GM23338 (cell line): Measurements from ENCODE around the gene ADAMTS18. TPM values are rescaled to one million over a fixed set of nuclear protein-coding genes. Genes with fewer than 3 reads are reported as not detected.

Source experiments
- ATAC-seq: fragments of 200-7000 bp; cut with Tn5 transposase; 3 replicates; pipeline ENCODE4 v1.9.1; 2020
- DNase-seq: peaks from one replicate; pipeline ENCODE4 v3.0.0-alpha.2; 2015; ENCODE audit warnings: low spot score
- H2AFZ ChIP-seq: fragments of 200-600 bp; sonication (generic); 2 replicates; pipeline ENCODE4 v1.8.0; 2016; ENCODE audit warnings: antibody characterized with exemption, mild to moderate bottlenecking, moderate library complexity
- H3F3A ChIP-seq: fragments of 200-600 bp; sonication (generic); replicated peaks from 2 replicates; pipeline ENCODE4 v1.8.0; 2017; ENCODE audit warnings: antibody characterized with exemption, mixed run types, low read depth
- H3K27ac ChIP-seq: fragments of 200-600 bp; sonication (generic); 2 replicates; pipeline ENCODE4 v1.6.1; 2016; ENCODE audit warnings: low read depth
- H3K27me3 ChIP-seq: fragments of 200-600 bp; sonication (generic); 2 replicates; pipeline ENCODE4 v1.8.0; 2016; ENCODE audit warnings: mild to moderate bottlenecking, mixed run types, moderate library complexity; ENCODE audit not compliant: insufficient read depth
- H3K36me3 ChIP-seq: fragments of 200-600 bp; sonication (generic); 2 replicates; pipeline ENCODE4 v1.8.0; 2016; ENCODE audit warnings: mild to moderate bottlenecking; ENCODE audit not compliant: insufficient read depth
- H3K4me1 ChIP-seq: fragments of 200-600 bp; sonication (generic); 2 replicates; pipeline ENCODE4 v1.8.0; 2016; ENCODE audit warnings: mild to moderate bottlenecking, moderate library complexity; ENCODE audit not compliant: insufficient read depth
- H3K4me2 ChIP-seq: fragments of 200-600 bp; sonication (generic); 2 replicates; pipeline ENCODE4 v1.7.1; 2017; ENCODE audit warnings: mixed run types
- H3K4me3 ChIP-seq: fragments of 200-600 bp; sonication (generic); 2 replicates; pipeline ENCODE4 v1.6.1; 2016; ENCODE audit warnings: mixed run types
- H3K79me2 ChIP-seq: fragments of 200-600 bp; sonication (generic); replicated peaks from 2 replicates; pipeline ENCODE4 v1.8.0; 2017; ENCODE audit warnings: mild to moderate bottlenecking; ENCODE audit not compliant: insufficient read depth
- H3K9me2 ChIP-seq: fragments of 200-600 bp; sonication (generic); 2 replicates; pipeline ENCODE4 v1.8.0; 2017; ENCODE audit not compliant: insufficient read depth
- H4K20me1 ChIP-seq: fragments of 200-600 bp; sonication (generic); replicated peaks from 2 replicates; pipeline ENCODE4 v1.8.0; 2017; ENCODE audit warnings: mild to moderate bottlenecking; ENCODE audit not compliant: insufficient read depth
- H3K27ac Mint-ChIP-seq: 2 replicates; pipeline ENCODE4 v1.8.0; 2020; ENCODE audit warnings: inconsistent platforms, mild to moderate bottlenecking, moderate library complexity, mixed read lengths
- H3K27me3 Mint-ChIP-seq: 3 replicates; pipeline ENCODE4 v1.8.0; 2022; ENCODE audit warnings: low read depth, mild to moderate bottlenecking, moderate library complexity, mixed read lengths, inconsistent platforms; ENCODE audit not compliant: insufficient read depth, poor library complexity
- H3K36me3 Mint-ChIP-seq: 3 replicates; pipeline ENCODE4 v1.8.0; 2021; ENCODE audit warnings: low read depth, mild to moderate bottlenecking, inconsistent platforms, moderate library complexity, mixed read lengths
- H3K4me1 Mint-ChIP-seq: 3 replicates; pipeline ENCODE4 v1.8.0; 2020; ENCODE audit warnings: mild to moderate bottlenecking, inconsistent platforms, mixed read lengths
- H3K4me3 Mint-ChIP-seq: 3 replicates; pipeline ENCODE4 v1.8.0; 2021; ENCODE audit warnings: moderate library complexity, mild to moderate bottlenecking, inconsistent platforms, mixed read lengths
- H3K9me3 Mint-ChIP-seq: 3 replicates; pipeline ENCODE4 v1.8.0; 2020; ENCODE audit warnings: moderate library complexity, mild to moderate bottlenecking, inconsistent platforms, mixed read lengths
- CREB1 ChIP-seq: fragments of 250-450 bp; sonication (Bioruptor Pico); IDR thresholded peaks from 2 replicates; pipeline ENCODE4 v1.5.0; 2020; ENCODE audit warnings: low read depth, mild to moderate bottlenecking, moderate library complexity
- EZH2 ChIP-seq: fragments of 200-600 bp; sonication (generic); IDR thresholded peaks from one replicate; pipeline ENCODE4 v1.8.0; 2017; ENCODE audit warnings: antibody characterized with exemption, mild to moderate bottlenecking, low read depth; ENCODE audit not compliant: unreplicated experiment
- EZH2phosphoT487 ChIP-seq: fragments of 200-600 bp; sonication (generic); IDR thresholded peaks from one replicate; pipeline ENCODE4 v1.8.1; 2018; ENCODE audit warnings: antibody characterized with exemption; ENCODE audit not compliant: unreplicated experiment
- JUNB ChIP-seq: IDR thresholded peaks from one replicate; pipeline ENCODE4 v1.6.1; 2016; ENCODE audit warnings: antibody characterized with exemption; ENCODE audit not compliant: unreplicated experiment
- NANOG ChIP-seq: IDR thresholded peaks from 2 replicates; pipeline ENCODE4 v1.6.1; 2016; ENCODE audit warnings: antibody characterized with exemption, borderline replicate concordance
- POLR2AphosphoS5 ChIP-seq: IDR thresholded peaks from 2 replicates; pipeline ENCODE4 v1.6.1; 2016; ENCODE audit warnings: antibody characterized with exemption, low read depth
- STAT1 ChIP-seq: IDR thresholded peaks from one replicate; pipeline ENCODE4 v1.6.1; 2016; ENCODE audit warnings: antibody characterized with exemption; ENCODE audit not compliant: unreplicated experiment
- ZNF114 ChIP-seq: fragments of 250-450 bp; sonication (Bioruptor Pico); IDR thresholded peaks from 2 replicates; pipeline ENCODE4 v1.5.0; 2020; ENCODE audit warnings: mild to moderate bottlenecking, moderate library complexity
- ZNF331 ChIP-seq: fragments of 250-450 bp; sonication (Bioruptor Pico); IDR thresholded peaks from 2 replicates; pipeline ENCODE4 v1.5.0; 2020; ENCODE audit warnings: low read depth, mild to moderate bottlenecking, moderate library complexity
- polyA plus RNA-seq: library from polyadenylated mRNA; unstranded; fragments of >200 nt; fragmentation: Nextera tagmentation; extraction: Ambion mirVana; gene quantifications from 2 replicates; pipeline ENCODE4 v1.2.1, GENCODE V29; 2016
- total RNA-seq: library from RNA; depleted of rRNA; stranded (reverse); fragments of >200 nt; shearing (Covaris generic); gene quantifications from 2 replicates; pipeline ENCODE4 v1.2.3, GENCODE V29; 2014
- TF ChIP-seq, protein P1 (sequence below), 2 experiments: fragments of 200-600 bp in 1 of 2; sonication (generic) in 1 of 2; conservative IDR thresholded peaks; 2 replicates each; pipeline versions ENCODE4 v1.5.1 to v1.6.1; 2016 to 2017; ENCODE audit warnings: antibody characterized with exemption in 2 of 2, low read depth in 2 of 2, mild to moderate bottlenecking in 2 of 2, moderate library complexity in 1 of 2
- TF ChIP-seq, protein P2 (sequence below): IDR thresholded peaks from 2 replicates; pipeline ENCODE4 v1.6.1; 2016; ENCODE audit warnings: antibody characterized with exemption
- TF ChIP-seq, protein P3 (sequence below): fragments of 250-450 bp; sonication (Bioruptor Pico); IDR thresholded peaks from 2 replicates; pipeline ENCODE4 v1.5.0; 2020; ENCODE audit warnings: mild to moderate bottlenecking, moderate library complexity
- TF ChIP-seq, protein P4 (sequence below): IDR thresholded peaks from one replicate; pipeline ENCODE4 v1.6.1; 2018; ENCODE audit warnings: antibody characterized with exemption; ENCODE audit not compliant: unreplicated experiment

Gene ADAMTS18
- total and polyA plus RNA-seq, 2 experiments from 2014 or later, result 0.15 to 0.90 TPM

DNA sequence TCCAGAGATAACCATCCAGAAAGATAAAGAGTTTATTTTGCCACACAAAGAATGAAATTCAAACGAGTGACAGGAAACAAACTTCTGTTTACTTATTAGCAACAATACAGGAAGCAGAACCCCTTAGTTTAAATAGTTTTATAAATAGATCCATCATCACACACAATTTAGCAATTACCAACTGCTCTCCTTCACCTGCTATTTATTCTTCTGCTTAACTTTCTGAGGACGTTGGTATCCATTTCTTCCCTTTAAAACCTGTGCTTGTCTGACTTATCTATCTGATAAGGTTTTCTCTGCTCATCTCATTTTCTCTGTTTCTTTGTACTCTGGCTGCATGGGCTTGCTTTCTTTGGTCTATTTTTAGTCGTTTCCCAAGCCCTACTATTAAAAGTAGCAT is 4.3 kb upstream of the ADAMTS18 start:
- peaks cover 26% of the 10 kb centered on the region for H3K4me1 Mint-ChIP-seq
- TF ChIP-seq, protein P1, sequence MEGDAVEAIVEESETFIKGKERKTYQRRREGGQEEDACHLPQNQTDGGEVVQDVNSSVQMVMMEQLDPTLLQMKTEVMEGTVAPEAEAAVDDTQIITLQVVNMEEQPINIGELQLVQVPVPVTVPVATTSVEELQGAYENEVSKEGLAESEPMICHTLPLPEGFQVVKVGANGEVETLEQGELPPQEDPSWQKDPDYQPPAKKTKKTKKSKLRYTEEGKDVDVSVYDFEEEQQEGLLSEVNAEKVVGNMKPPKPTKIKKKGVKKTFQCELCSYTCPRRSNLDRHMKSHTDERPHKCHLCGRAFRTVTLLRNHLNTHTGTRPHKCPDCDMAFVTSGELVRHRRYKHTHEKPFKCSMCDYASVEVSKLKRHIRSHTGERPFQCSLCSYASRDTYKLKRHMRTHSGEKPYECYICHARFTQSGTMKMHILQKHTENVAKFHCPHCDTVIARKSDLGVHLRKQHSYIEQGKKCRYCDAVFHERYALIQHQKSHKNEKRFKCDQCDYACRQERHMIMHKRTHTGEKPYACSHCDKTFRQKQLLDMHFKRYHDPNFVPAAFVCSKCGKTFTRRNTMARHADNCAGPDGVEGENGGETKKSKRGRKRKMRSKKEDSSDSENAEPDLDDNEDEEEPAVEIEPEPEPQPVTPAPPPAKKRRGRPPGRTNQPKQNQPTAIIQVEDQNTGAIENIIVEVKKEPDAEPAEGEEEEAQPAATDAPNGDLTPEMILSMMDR (conservative IDR thresholded peaks at IDR 0.05; ENCODE audit: low read depth in 2 of 2), result no peak
- TF ChIP-seq EZH2phosphoT487, result no peak
- TF ChIP-seq EZH2, result no peak
- no peak for TF ChIP-seq ZNF114 (CRISPR knock-in tag)
- no peak for TF ChIP-seq POLR2AphosphoS5
- TF ChIP-seq ZNF331 (CRISPR knock-in tag), result no peak
- TF ChIP-seq, protein P2, sequence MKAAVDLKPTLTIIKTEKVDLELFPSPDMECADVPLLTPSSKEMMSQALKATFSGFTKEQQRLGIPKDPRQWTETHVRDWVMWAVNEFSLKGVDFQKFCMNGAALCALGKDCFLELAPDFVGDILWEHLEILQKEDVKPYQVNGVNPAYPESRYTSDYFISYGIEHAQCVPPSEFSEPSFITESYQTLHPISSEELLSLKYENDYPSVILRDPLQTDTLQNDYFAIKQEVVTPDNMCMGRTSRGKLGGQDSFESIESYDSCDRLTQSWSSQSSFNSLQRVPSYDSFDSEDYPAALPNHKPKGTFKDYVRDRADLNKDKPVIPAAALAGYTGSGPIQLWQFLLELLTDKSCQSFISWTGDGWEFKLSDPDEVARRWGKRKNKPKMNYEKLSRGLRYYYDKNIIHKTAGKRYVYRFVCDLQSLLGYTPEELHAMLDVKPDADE, result no peak
- no peak for TF ChIP-seq CREB1
- TF ChIP-seq, protein P3, sequence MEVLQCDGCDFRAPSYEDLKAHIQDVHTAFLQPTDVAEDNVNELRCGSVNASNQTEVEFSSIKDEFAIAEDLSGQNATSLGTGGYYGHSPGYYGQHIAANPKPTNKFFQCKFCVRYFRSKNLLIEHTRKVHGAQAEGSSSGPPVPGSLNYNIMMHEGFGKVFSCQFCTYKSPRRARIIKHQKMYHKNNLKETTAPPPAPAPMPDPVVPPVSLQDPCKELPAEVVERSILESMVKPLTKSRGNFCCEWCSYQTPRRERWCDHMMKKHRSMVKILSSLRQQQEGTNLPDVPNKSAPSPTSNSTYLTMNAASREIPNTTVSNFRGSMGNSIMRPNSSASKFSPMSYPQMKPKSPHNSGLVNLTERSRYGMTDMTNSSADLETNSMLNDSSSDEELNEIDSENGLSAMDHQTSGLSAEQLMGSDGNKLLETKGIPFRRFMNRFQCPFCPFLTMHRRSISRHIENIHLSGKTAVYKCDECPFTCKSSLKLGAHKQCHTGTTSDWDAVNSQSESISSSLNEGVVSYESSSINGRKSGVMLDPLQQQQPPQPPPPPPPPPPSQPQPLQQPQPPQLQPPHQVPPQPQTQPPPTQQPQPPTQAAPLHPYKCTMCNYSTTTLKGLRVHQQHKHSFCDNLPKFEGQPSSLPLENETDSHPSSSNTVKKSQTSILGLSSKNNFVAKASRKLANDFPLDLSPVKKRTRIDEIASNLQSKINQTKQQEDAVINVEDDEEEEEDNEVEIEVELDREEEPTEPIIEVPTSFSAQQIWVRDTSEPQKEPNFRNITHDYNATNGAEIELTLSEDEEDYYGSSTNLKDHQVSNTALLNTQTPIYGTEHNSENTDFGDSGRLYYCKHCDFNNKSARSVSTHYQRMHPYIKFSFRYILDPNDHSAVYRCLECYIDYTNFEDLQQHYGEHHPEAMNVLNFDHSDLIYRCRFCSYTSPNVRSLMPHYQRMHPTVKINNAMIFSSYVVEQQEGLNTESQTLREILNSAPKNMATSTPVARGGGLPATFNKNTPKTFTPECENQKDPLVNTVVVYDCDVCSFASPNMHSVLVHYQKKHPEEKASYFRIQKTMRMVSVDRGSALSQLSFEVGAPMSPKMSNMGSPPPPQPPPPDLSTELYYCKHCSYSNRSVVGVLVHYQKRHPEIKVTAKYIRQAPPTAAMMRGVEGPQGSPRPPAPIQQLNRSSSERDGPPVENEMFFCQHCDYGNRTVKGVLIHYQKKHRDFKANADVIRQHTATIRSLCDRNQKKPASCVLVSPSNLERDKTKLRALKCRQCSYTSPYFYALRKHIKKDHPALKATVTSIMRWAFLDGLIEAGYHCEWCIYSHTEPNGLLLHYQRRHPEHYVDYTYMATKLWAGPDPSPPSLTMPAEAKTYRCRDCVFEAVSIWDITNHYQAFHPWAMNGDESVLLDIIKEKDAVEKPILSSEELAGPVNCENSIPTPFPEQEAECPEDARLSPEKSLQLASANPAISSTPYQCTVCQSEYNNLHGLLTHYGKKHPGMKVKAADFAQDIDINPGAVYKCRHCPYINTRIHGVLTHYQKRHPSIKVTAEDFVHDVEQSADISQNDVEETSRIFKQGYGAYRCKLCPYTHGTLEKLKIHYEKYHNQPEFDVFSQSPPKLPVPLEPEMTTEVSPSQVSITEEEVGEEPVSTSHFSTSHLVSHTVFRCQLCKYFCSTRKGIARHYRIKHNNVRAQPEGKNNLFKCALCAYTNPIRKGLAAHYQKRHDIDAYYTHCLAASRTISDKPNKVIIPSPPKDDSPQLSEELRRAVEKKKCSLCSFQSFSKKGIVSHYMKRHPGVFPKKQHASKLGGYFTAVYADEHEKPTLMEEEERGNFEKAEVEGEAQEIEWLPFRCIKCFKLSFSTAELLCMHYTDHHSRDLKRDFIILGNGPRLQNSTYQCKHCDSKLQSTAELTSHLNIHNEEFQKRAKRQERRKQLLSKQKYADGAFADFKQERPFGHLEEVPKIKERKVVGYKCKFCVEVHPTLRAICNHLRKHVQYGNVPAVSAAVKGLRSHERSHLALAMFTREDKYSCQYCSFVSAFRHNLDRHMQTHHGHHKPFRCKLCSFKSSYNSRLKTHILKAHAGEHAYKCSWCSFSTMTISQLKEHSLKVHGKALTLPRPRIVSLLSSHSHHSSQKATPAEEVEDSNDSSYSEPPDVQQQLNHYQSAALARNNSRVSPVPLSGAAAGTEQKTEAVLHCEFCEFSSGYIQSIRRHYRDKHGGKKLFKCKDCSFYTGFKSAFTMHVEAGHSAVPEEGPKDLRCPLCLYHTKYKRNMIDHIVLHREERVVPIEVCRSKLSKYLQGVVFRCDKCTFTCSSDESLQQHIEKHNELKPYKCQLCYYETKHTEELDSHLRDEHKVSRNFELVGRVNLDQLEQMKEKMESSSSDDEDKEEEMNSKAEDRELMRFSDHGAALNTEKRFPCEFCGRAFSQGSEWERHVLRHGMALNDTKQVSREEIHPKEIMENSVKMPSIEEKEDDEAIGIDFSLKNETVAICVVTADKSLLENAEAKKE, result no peak
- TF ChIP-seq, protein P4, sequence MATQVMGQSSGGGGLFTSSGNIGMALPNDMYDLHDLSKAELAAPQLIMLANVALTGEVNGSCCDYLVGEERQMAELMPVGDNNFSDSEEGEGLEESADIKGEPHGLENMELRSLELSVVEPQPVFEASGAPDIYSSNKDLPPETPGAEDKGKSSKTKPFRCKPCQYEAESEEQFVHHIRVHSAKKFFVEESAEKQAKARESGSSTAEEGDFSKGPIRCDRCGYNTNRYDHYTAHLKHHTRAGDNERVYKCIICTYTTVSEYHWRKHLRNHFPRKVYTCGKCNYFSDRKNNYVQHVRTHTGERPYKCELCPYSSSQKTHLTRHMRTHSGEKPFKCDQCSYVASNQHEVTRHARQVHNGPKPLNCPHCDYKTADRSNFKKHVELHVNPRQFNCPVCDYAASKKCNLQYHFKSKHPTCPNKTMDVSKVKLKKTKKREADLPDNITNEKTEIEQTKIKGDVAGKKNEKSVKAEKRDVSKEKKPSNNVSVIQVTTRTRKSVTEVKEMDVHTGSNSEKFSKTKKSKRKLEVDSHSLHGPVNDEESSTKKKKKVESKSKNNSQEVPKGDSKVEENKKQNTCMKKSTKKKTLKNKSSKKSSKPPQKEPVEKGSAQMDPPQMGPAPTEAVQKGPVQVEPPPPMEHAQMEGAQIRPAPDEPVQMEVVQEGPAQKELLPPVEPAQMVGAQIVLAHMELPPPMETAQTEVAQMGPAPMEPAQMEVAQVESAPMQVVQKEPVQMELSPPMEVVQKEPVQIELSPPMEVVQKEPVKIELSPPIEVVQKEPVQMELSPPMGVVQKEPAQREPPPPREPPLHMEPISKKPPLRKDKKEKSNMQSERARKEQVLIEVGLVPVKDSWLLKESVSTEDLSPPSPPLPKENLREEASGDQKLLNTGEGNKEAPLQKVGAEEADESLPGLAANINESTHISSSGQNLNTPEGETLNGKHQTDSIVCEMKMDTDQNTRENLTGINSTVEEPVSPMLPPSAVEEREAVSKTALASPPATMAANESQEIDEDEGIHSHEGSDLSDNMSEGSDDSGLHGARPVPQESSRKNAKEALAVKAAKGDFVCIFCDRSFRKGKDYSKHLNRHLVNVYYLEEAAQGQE, result no peak
- TF ChIP-seq STAT1, result no peak
- no peak for TF ChIP-seq NANOG
- no peak for TF ChIP-seq JUNB
- no peak for DNase-seq
- ATAC-seq, result no peak
- Histone ChIP-seq H3K4me2 (no peak overlapping the region), H4K20me1 (no peaks in the 10 kb centered on the region), H3K9me2 (no peaks in the 10 kb centered on the region), H3K27me3 (peaks cover 32% of the 10 kb centered on the region), H3K79me2 (no peaks in the 10 kb centered on the region), H3F3A (0 out of 2 replicates have a peak, but pooled peaks cover 5% of the 10 kb centered on the region), H3K27ac (no peak overlapping the region), H2AFZ (peak overlapping the region; percentile 19; the same call in 1 of the 2 replicates), H3K36me3 (no peaks in the 10 kb centered on the region), H3K4me3 (no peak overlapping the region), H3K4me1 (peaks cover 23% of the 10 kb centered on the region)
- H3K36me3 Mint-ChIP-seq, result no peaks in the 10 kb centered on the region
- H3K27ac Mint-ChIP-seq, result no peak overlapping the region
- H3K9me3 Mint-ChIP-seq, result no peaks in the 10 kb centered on the region
- H3K27me3 Mint-ChIP-seq, result peaks cover 12% of the 10 kb centered on the region
- H3K4me3 Mint-ChIP-seq, result no peak overlapping the region
